ENCODE measurements around the gene DNAH1.

DNA sequence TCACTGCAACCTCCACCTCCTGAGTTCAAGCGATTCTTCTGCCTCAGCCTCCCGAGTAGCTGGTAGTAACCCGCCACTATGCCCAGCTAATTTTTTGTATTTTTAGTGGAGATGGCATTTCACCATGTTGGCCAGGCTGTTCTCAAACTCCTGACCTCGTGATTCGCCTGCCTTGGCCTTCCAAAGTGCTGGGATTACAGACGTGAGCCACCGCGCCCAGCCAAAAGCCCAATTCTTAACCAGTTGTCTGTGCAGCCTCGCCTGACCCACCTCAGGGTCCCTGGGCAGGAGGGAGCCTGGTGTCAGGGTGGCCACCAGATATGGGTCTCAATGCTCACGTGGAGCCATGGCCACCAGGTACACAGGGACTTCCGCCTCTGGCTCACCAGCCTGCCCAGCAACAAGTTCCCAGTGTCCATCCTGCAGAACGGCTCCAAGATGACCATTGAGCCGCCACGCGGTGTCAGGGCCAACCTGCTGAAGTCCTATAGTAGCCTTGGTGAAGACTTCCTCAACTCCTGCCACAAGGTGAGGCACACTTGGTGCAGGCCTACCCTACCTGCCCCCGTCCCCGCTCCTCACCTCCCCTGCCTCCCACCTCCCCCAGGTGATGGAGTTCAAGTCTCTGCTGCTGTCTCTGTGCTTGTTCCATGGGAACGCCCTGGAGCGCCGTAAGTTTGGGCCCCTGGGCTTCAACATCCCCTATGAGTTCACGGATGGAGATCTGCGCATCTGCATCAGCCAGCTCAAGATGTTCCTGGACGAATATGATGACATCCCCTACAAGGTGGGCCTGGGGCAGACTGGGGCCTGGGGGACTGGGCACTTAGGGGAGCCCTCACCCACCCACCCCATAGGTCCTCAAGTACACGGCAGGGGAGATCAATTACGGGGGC lies 80.1 kb downstream of the DNAH1 start:
- TF ChIP-seq CTCF (IDR thresholded peaks at IDR 0.05) = no peak
- no peak for TF ChIP-seq EZH2 (IDR thresholded peaks at IDR 0.05; ENCODE audit: borderline replicate concordance, insufficient read depth, low read depth, low read length, poor library complexity, severe bottlenecking)
